Skin epidermis (tissue), 12 donors: ENCODE measurements around the gene SLC9A2.

ENCODE experiments used
- H3K27ac ChIP-seq, 21 experiments: fragments of 200-600 bp; sonication (generic) in 11 of 21; one replicate each; pipeline ENCODE4 v1.5.0; 2020; ENCODE audit warnings: mild to moderate bottlenecking in 3 of 21, inconsistent platforms in 2 of 21, moderate library complexity in 2 of 21
- H3K4me3 ChIP-seq, 7 experiments: fragments of 200-600 bp; sonication (generic) in 2 of 7; one replicate each; pipeline ENCODE4 v1.5.0; 2020; ENCODE audit warnings: inconsistent platforms in 2 of 7, mild to moderate bottlenecking in 2 of 7, moderate library complexity in 1 of 7

The SLC9A2 gene

GRCh38 chr2:102718387-102719316, 99.3 kb downstream of the SLC9A2 start:
- no peak overlapping the region for H3K27ac ChIP-seq
- H3K4me3 ChIP-seq: no peak overlapping the region

- H3K27ac ChIP-seq: no peak overlapping the region
- H3K4me3 ChIP-seq: no peak overlapping the region
Measured at GRCh38 chr2:102724016-102724490, 104.7 kb downstream of the SLC9A2 start.

- Histone ChIP-seq H3K4me3 (no peak overlapping the region), H3K27ac (no peak overlapping the region)
Measured at GRCh38 chr2:102724553-102724952, 105.2 kb downstream of the SLC9A2 start.

- no peak overlapping the region for H3K27ac ChIP-seq
- H3K4me3 ChIP-seq: no peak overlapping the region
Measured at GRCh38 chr2:102726128-102727087, 107.1 kb downstream of the SLC9A2 start.

GRCh38 chr2:102735416-102736109, 116.2 kb downstream of the SLC9A2 start:
- peak overlapping the region; percentile 68 to 95 (median 92) for H3K4me3 ChIP-seq
- H3K27ac ChIP-seq: peak overlapping the region in 5 of 21 experiments; percentile 82 to 89 (median 86)

GRCh38 chr2:102736110-102736409, 116.7 kb downstream of the SLC9A2 start:
- peak overlapping the region in 17 of 21 experiments; percentile 37 to 92 (median 85) for H3K27ac ChIP-seq
- peak overlapping the region; percentile 68 to 95 (median 92) for H3K4me3 ChIP-seq

- Histone ChIP-seq H3K4me3 (peak overlapping the region; percentile 68 to 95 (median 92)), H3K27ac (peak overlapping the region in 20 of 21 experiments; percentile 37 to 92 (median 82))
Measured at GRCh38 chr2:102736410-102737409, 117.4 kb downstream of the SLC9A2 start.

GRCh38 chr2:102737431-102737830, 118.1 kb downstream of the SLC9A2 start:
- H3K27ac ChIP-seq: no peak overlapping the region
- peak overlapping the region in 4 of 7 experiments; percentile 68 to 94 (median 82) for H3K4me3 ChIP-seq

GRCh38 chr2:102743259-102743658, 123.9 kb downstream of the SLC9A2 start:
- Histone ChIP-seq H3K27ac (no peak overlapping the region), H3K4me3 (no peak overlapping the region)

GRCh38 chr2:102748107-102748506, 128.8 kb downstream of the SLC9A2 start:
- Histone ChIP-seq H3K4me3 (no peak overlapping the region), H3K27ac (no peak overlapping the region)

- no peak overlapping the region for H3K27ac ChIP-seq
- no peak overlapping the region for H3K4me3 ChIP-seq
Measured at GRCh38 chr2:102749938-102750337, 130.6 kb downstream of the SLC9A2 start.

- Histone ChIP-seq H3K4me3 (no peak overlapping the region), H3K27ac (no peak overlapping the region)
Measured at GRCh38 chr2:102753563-102754159, 134.3 kb downstream of the SLC9A2 start.

- no peak overlapping the region for H3K27ac ChIP-seq
- no peak overlapping the region for H3K4me3 ChIP-seq
Measured at GRCh38 chr2:102754456-102755145, 135.2 kb downstream of the SLC9A2 start.

- no peak overlapping the region for H3K27ac ChIP-seq
- no peak overlapping the region for H3K4me3 ChIP-seq
Measured at GRCh38 chr2:102755284-102755683, 135.9 kb downstream of the SLC9A2 start.

GRCh38 chr2:102758439-102758838, 139.1 kb downstream of the SLC9A2 start:
- Histone ChIP-seq H3K4me3 (no peak overlapping the region), H3K27ac (no peak overlapping the region)
